H1 (cell line): ENCODE results near the gene C1QL2. TPM values are rescaled to one million over a fixed set of nuclear protein-coding genes. Genes with fewer than 3 reads are reported as not detected.

Source experiments
- CTCF ChIA-PET: fragments of 300-600 bp; sonication (Branson Sonifier 250); formaldehyde crosslinking; loops from one replicate; lab custom pipeline; 2021; ENCODE audit not compliant: partially characterized antibody; lab: Charles Lee
- POLR2A ChIA-PET: fragments of 300-600 bp; sonication (Branson Sonifier 250); formaldehyde crosslinking; loops from one replicate; lab custom pipeline; 2021; ENCODE audit warnings: inconsistent platforms; ENCODE audit not compliant: partially characterized antibody; lab: Charles Lee
- DNase-seq, 2 experiments: peaks; one replicate each; pipeline versions ENCODE4 v3.0.0 to v3.0.0-alpha.2; 2010 to 2022; ENCODE audit warnings: low spot score in 2 of 2, low read depth in 1 of 2, mixed read lengths in 1 of 2
- FAIRE-seq: peaks from 2 replicates; lab custom pipeline; 2011; peaks lifted over from hg19 to GRCh38; lab: Jason Lieb, UNC
- H2AFZ ChIP-seq: 2 replicates; pipeline ENCODE4 v1.8.1; 2012; ENCODE audit warnings: low read length, inconsistent platforms
- H2AK5ac ChIP-seq: 2 replicates; pipeline ENCODE4 v1.6.1; 2013; ENCODE audit warnings: low read depth, low read length
- H2BK120ac ChIP-seq: replicated peaks from 2 replicates; pipeline ENCODE3; 2013; ENCODE audit warnings: low read depth, low read length, inconsistent platforms
- H2BK12ac ChIP-seq: 2 replicates; pipeline ENCODE4 v1.6.1; 2013; ENCODE audit warnings: low read depth, low read length
- H2BK15ac ChIP-seq: 2 replicates; pipeline ENCODE4 v1.6.1; 2013; ENCODE audit warnings: low read length
- H2BK20ac ChIP-seq: 2 replicates; pipeline ENCODE4 v1.6.1; 2013; ENCODE audit warnings: low read length
- H2BK5ac ChIP-seq: 2 replicates; pipeline ENCODE4 v1.6.1; 2013; ENCODE audit warnings: low read depth, low read length
- H3K14ac ChIP-seq: 2 replicates; pipeline ENCODE4 v1.6.1; 2013; ENCODE audit warnings: inconsistent platforms; ENCODE audit not compliant: insufficient read length
- H3K18ac ChIP-seq: 2 replicates; pipeline ENCODE4 v1.6.1; 2013; ENCODE audit warnings: low read length; ENCODE audit errors: extremely low read depth
- H3K23ac ChIP-seq: 2 replicates; pipeline ENCODE4 v1.6.1; 2013; ENCODE audit warnings: inconsistent platforms; ENCODE audit not compliant: insufficient read length
- H3K23me2 ChIP-seq: 2 replicates; pipeline ENCODE4 v1.6.1; 2013; ENCODE audit warnings: low read depth, low read length
- H3K27ac ChIP-seq: 2 replicates; pipeline ENCODE4 v1.6.1; 2011; ENCODE audit warnings: low read depth, low read length, inconsistent platforms
- H3K27me3 ChIP-seq, 4 experiments: replicated peaks in 1 of 4; 1 replicate in 1 of 4; 2 replicates in 3 of 4; pipeline versions ENCODE4 v1.6.1 to v1.8.1; 2011 to 2013; ENCODE audit warnings: low read length in 3 of 4, mild to moderate bottlenecking in 3 of 4, inconsistent platforms in 2 of 4, mixed read lengths in 2 of 4, moderate library complexity in 1 of 4; ENCODE audit not compliant: control insufficient read depth in 3 of 4, insufficient read depth in 3 of 4; ENCODE audit errors: extremely low read depth in 1 of 4
- H3K36me3 ChIP-seq, 4 experiments: 2 replicates each; pipeline versions ENCODE4 v1.6.1 to v1.8.1; 2011 to 2013; ENCODE audit warnings: mild to moderate bottlenecking in 4 of 4, low read length in 3 of 4, moderate library complexity in 2 of 4, control low read depth in 1 of 4, inconsistent platforms in 1 of 4; ENCODE audit not compliant: insufficient read depth in 4 of 4, control insufficient read depth in 2 of 4
- H3K4ac ChIP-seq: replicated peaks from 2 replicates; pipeline ENCODE3; 2013; ENCODE audit warnings: low read length, low read depth, mixed read lengths, inconsistent platforms; ENCODE audit not compliant: insufficient read length
- H3K4me1 ChIP-seq, 4 experiments: replicated peaks in 1 of 4; 1 replicate in 1 of 4; 2 replicates in 3 of 4; pipeline versions ENCODE4 v1.6.1 to v1.8.1; 2011 to 2013; ENCODE audit warnings: low read length in 3 of 4, inconsistent platforms in 2 of 4, mixed read lengths in 1 of 4; ENCODE audit not compliant: insufficient read depth in 4 of 4, control insufficient read depth in 3 of 4
- H3K4me2 ChIP-seq, 2 experiments: 2 replicates each; pipeline versions ENCODE4 v1.6.1 to v1.8.1; 2011 to 2013; ENCODE audit warnings: low read depth in 2 of 2, low read length in 2 of 2, control low read depth in 1 of 2, inconsistent platforms in 1 of 2, mild to moderate bottlenecking in 1 of 2; ENCODE audit not compliant: insufficient read depth in 1 of 2
- H3K4me3 ChIP-seq, 4 experiments: fragments of 200-600, 300-600 bp in 1 of 4; sonication (generic), shearing (Covaris generic), sonication (Bioruptor Twin) in 1 of 4; 2 replicates each; pipeline versions ENCODE4 v1.5.1 to v1.8.1; 2011 to 2016; ENCODE audit warnings: low read length in 4 of 4, low read depth in 3 of 4, control low read depth in 2 of 4, inconsistent platforms in 2 of 4, mild to moderate bottlenecking in 2 of 4, mixed read lengths in 1 of 4, moderate library complexity in 1 of 4; ENCODE audit not compliant: insufficient read depth in 2 of 4; ENCODE audit errors: extremely low read depth in 1 of 4
- H3K56ac ChIP-seq: replicated peaks from 2 replicates; pipeline ENCODE3; 2013; ENCODE audit warnings: low read depth, mild to moderate bottlenecking, mixed read lengths, low read length, inconsistent platforms; ENCODE audit not compliant: insufficient read length
- H3K79me1 ChIP-seq: 2 replicates; pipeline ENCODE4 v1.6.1; 2013; ENCODE audit warnings: low read depth, low read length, control low read depth
- H3K79me2 ChIP-seq, 2 experiments: 2 replicates each; pipeline versions ENCODE4 v1.6.1 to v1.8.1; 2012 to 2013; ENCODE audit warnings: low read length in 2 of 2, mild to moderate bottlenecking in 2 of 2, inconsistent platforms in 1 of 2; ENCODE audit not compliant: insufficient read depth in 2 of 2, control insufficient read depth in 1 of 2
- H3K9ac ChIP-seq, 4 experiments: replicated peaks in 1 of 4; 1 replicate in 1 of 4; 2 replicates in 3 of 4; pipeline versions ENCODE4 v1.6.1 to v1.8.1; 2011 to 2013; ENCODE audit warnings: low read depth in 3 of 4, low read length in 3 of 4, control low read depth in 2 of 4, mild to moderate bottlenecking in 2 of 4, moderate library complexity in 2 of 4, inconsistent platforms in 1 of 4; ENCODE audit errors: extremely low read depth in 1 of 4
- H3K9me3 ChIP-seq, 2 experiments: 2 replicates each; pipeline versions ENCODE4 v1.6.1 to v1.8.1; 2012 to 2013; ENCODE audit warnings: mild to moderate bottlenecking in 2 of 2, moderate library complexity in 2 of 2, control low read depth in 1 of 2, inconsistent platforms in 1 of 2, low read depth in 1 of 2, low read length in 1 of 2, mixed read lengths in 1 of 2; ENCODE audit not compliant: insufficient read depth in 2 of 2
- H4K20me1 ChIP-seq, 2 experiments: replicated peaks in 1 of 2; 2 replicates each; pipeline versions ENCODE3 to v1.8.1; 2011 to 2013; ENCODE audit warnings: inconsistent platforms in 2 of 2, low read length in 2 of 2, mild to moderate bottlenecking in 1 of 2; ENCODE audit not compliant: insufficient read depth in 2 of 2, control insufficient read depth in 1 of 2
- H4K5ac ChIP-seq: 2 replicates; pipeline ENCODE4 v1.6.1; 2013; ENCODE audit warnings: low read length, low read depth, mixed read lengths, inconsistent platforms; ENCODE audit not compliant: insufficient read length
- H4K8ac ChIP-seq: 2 replicates; pipeline ENCODE4 v1.8.0; 2013; ENCODE audit warnings: mild to moderate bottlenecking, moderate library complexity, low read length, inconsistent platforms; ENCODE audit not compliant: insufficient read depth; ENCODE audit errors: extremely low read depth
- H4K91ac ChIP-seq: replicated peaks from 2 replicates; pipeline ENCODE3; 2013; ENCODE audit warnings: low read length, mixed read lengths, inconsistent platforms; ENCODE audit not compliant: insufficient read length
- ATF2 ChIP-seq: IDR thresholded peaks from 2 replicates; pipeline ENCODE4 v1.6.1; 2012; ENCODE audit warnings: low read length, inconsistent platforms
- ATF3 ChIP-seq: IDR thresholded peaks from 2 replicates; pipeline ENCODE4 v1.6.1; 2011; ENCODE audit warnings: low read depth, mild to moderate bottlenecking, low read length; ENCODE audit not compliant: insufficient read depth
- BCL11A ChIP-seq, 2 experiments: IDR thresholded peaks; one replicate each; pipeline ENCODE4 v1.6.1; 2011; ENCODE audit warnings: low read depth in 2 of 2, low read length in 2 of 2, mild to moderate bottlenecking in 2 of 2
- HDAC2 ChIP-seq, 2 experiments: fragments of 300-600 bp in 1 of 2; sonication (generic) in 1 of 2; IDR thresholded peaks; 2 replicates each; pipeline ENCODE4 v1.6.1; 2011 to 2012; ENCODE audit warnings: low read depth in 2 of 2, low read length in 2 of 2, mild to moderate bottlenecking in 2 of 2, moderate library complexity in 2 of 2, borderline replicate concordance in 1 of 2, inconsistent platforms in 1 of 2
- MAFK ChIP-seq: IDR thresholded peaks from 2 replicates; pipeline ENCODE4 v1.6.1; 2012; ENCODE audit warnings: low read depth, mild to moderate bottlenecking, improper control_type of control experiment, low read length
- POLR2AphosphoS5 ChIP-seq: IDR thresholded peaks from 2 replicates; pipeline ENCODE4 v1.6.1; 2011; ENCODE audit warnings: low read depth, low read length
- POU5F1 ChIP-seq: IDR thresholded peaks from 2 replicates; pipeline ENCODE4 v1.6.1; 2011; ENCODE audit warnings: low read depth, mild to moderate bottlenecking, low read length, moderate library complexity
- RNF2 ChIP-seq: fragments of 200-900, 300-1000 bp; sonication (generic); IDR thresholded peaks from 2 replicates; pipeline ENCODE4 v1.7.1; 2016; ENCODE audit warnings: borderline replicate concordance, low read depth, mild to moderate bottlenecking, antibody characterized with exemption, low read length; ENCODE audit not compliant: poor library complexity, severe bottlenecking; ENCODE audit errors: missing control alignments
- SP1 ChIP-seq: IDR thresholded peaks from 2 replicates; pipeline ENCODE4 v1.6.1; 2011; ENCODE audit warnings: low read depth, low read length
- TBP ChIP-seq: IDR thresholded peaks from 2 replicates; pipeline ENCODE4 v1.6.1; 2011; ENCODE audit warnings: low read depth, low read length, improper control_type of control experiment
- TCF12 ChIP-seq: IDR thresholded peaks from 2 replicates; pipeline ENCODE4 v1.6.1; 2011; ENCODE audit warnings: low read depth, mild to moderate bottlenecking, low read length
- WGBS, 2 experiments: shearing (Covaris generic) in 1 of 2; methylation state at CpG; one replicate each; pipeline versions ENCODE4 v1.1.6 to v1.1.7; 2013 to 2015; ENCODE audit warnings: low lambda C conversion rate in 2 of 2, mixed read lengths in 2 of 2, inconsistent platforms in 1 of 2, low coverage in 1 of 2, missing lambda C conversion rate in 1 of 2; ENCODE audit not compliant: insufficient replicate concordance in 2 of 2, insufficient coverage in 1 of 2, insufficient read length in 1 of 2; ENCODE audit errors: extremely low coverage in 1 of 2, missing lambda C conversion rate in 1 of 2; 5-methylcytosine and 5-hydroxymethylcytosine counted together
- polyA plus RNA-seq, 7 experiments: library from polyadenylated mRNA; depleted of rRNA in 3 of 7; stranded (reverse) in 5 of 7; unstranded in 2 of 7; fragments of >200 nt in 5 of 7; fragments of 200-250 nt in 2 of 7; gene quantifications; 1 replicate in 5 of 7; 2 replicates in 1 of 7; 4 replicates in 1 of 7; pipeline versions ENCODE4 v1.2.1 to v1.2.3, GENCODE V29; 2011 to 2013; ENCODE audit warnings: missing spikeins in 2 of 7, mixed read lengths in 2 of 7
- total RNA-seq: library from RNA; stranded (reverse); fragmentation: NEBNext Ultra II Directional; extraction: Animal tissue kit (Norgen Biotek cat#: 25700); gene quantifications from 2 replicates; pipeline ENCODE4 v1.2.1, GENCODE V29; 2021

C1QL2 gene
- total and polyA plus RNA-seq, 2 of the 8 experiments (the other 6 are each of a cell fraction or from before 2014, with no cell fraction given): 0.80 to 0.88 TPM

- no peak overlapping the region for H2BK15ac ChIP-seq
- H3K23ac ChIP-seq: no peak overlapping the region
- no peaks in the 10 kb centered on the region for H3K36me3 ChIP-seq
- H3K56ac ChIP-seq: no peak overlapping the region
- CTCF ChIA-PET: interaction anchor here (0.8 to 1.4 kb wide), 4 partner anchors 9 to 177 kb away, joined by 3 to 5 read pairs (median 3); no protein-coding TSS in a partner anchor
- H2AFZ ChIP-seq: no peak overlapping the region
- H2BK5ac ChIP-seq: peak overlapping the region; percentile 79; the same call in 1 of the 2 replicates
- H3K4me1 ChIP-seq: peaks cover 26 to 46% (median 32%) of the 10 kb centered on the region in 4 experiments
- no peak overlapping the region for H3K9ac ChIP-seq
- no peaks in the 10 kb centered on the region for H4K20me1 ChIP-seq
- H3K79me1 ChIP-seq: no peaks in the 10 kb centered on the region
- no peak overlapping the region for H2BK120ac ChIP-seq
- 93% methylated on average over 3 of the region's 3 CpGs; no CpG with 5 or more reads in 1 of the 2 experiments for WGBS, 2 experiments
- H2AK5ac ChIP-seq: peak overlapping the region; percentile 20; the same call in 1 of the 2 replicates
- H4K91ac ChIP-seq: peak overlapping the region; percentile 50
- H3K27ac ChIP-seq: no peak overlapping the region
- peak overlapping the region; percentile 74; the same call in 1 of the 2 replicates for H2BK20ac ChIP-seq
- no peaks in the 10 kb centered on the region for H3K23me2 ChIP-seq
- H3K4ac ChIP-seq: peak overlapping the region; percentile 36
- peaks cover 0 to 2% (median 0%) of the 10 kb centered on the region in 4 experiments; a peak in 2 of 7 replicates for H3K27me3 ChIP-seq
- H4K8ac ChIP-seq: no peak overlapping the region; the same call in 1 of the 2 replicates
- no peaks in the 10 kb centered on the region for H3K9me3 ChIP-seq
- H3K14ac ChIP-seq: no peak overlapping the region
- H3K4me2 ChIP-seq: no peak overlapping the region
- DNase-seq (no peak), FAIRE-seq (no peak)
- no peak overlapping the region for H3K4me3 ChIP-seq
- peak overlapping the region; percentile 36; the same call in 1 of the 2 replicates for H3K18ac ChIP-seq
- no peak overlapping the region for H4K5ac ChIP-seq
- no peaks in the 10 kb centered on the region for H3K79me2 ChIP-seq
- POLR2A ChIA-PET: no interaction called here
- peak overlapping the region; percentile 91; the same call in 1 of the 2 replicates for H2BK12ac ChIP-seq
- TF ChIP-seq POU5F1 (no peak), ATF3 (no peak), RNF2 (no peak), TCF12 (no peak), ATF2 (no peak), BCL11A (IDR thresholded peaks at IDR 0.05; ENCODE audit: low read depth in 2 of 2, low read length in 2 of 2) (no peak), HDAC2 (IDR thresholded peaks at IDR 0.05; ENCODE audit: borderline replicate concordance in 1 of 2, low read depth in 2 of 2, low read length in 2 of 2) (no peak), TBP (no peak), SP1 (no peak), POLR2AphosphoS5 (no peak), MAFK (no peak)
These were observed 44.3 kb downstream of the C1QL2 start for GRCh38 chr2:119114266-119114665.
